GM10266 (cell line): ENCODE data around the gene GSTA1.
"Not testable (repeated sequence)": the region's sequence is repeated elsewhere in the genome, so short reads cannot be mapped to it uniquely, and the experiment has no call there.

ENCODE experiments used
- DNase-seq: peaks from one replicate; pipeline ENCODE4 v3.0.0; 2012; ENCODE audit errors: extremely low spot score
- TF ChIP-seq, protein P1 (sequence below): IDR thresholded peaks from 2 replicates; pipeline ENCODE4 v1.5.1; 2012; ENCODE audit warnings: mild to moderate bottlenecking, low read depth; ENCODE audit not compliant: control insufficient read depth, insufficient read depth; ENCODE audit errors: missing control alignments

GSTA1 gene

GRCh38 chr6:52759085-52759484 lies 44.5 kb downstream of the GSTA1 start:
- TF ChIP-seq, protein P1, sequence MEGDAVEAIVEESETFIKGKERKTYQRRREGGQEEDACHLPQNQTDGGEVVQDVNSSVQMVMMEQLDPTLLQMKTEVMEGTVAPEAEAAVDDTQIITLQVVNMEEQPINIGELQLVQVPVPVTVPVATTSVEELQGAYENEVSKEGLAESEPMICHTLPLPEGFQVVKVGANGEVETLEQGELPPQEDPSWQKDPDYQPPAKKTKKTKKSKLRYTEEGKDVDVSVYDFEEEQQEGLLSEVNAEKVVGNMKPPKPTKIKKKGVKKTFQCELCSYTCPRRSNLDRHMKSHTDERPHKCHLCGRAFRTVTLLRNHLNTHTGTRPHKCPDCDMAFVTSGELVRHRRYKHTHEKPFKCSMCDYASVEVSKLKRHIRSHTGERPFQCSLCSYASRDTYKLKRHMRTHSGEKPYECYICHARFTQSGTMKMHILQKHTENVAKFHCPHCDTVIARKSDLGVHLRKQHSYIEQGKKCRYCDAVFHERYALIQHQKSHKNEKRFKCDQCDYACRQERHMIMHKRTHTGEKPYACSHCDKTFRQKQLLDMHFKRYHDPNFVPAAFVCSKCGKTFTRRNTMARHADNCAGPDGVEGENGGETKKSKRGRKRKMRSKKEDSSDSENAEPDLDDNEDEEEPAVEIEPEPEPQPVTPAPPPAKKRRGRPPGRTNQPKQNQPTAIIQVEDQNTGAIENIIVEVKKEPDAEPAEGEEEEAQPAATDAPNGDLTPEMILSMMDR = no peak
- DNase-seq = no peak

- not testable (repeated sequence) for DNase-seq
Measured at GRCh38 chr6:52757651-52758338, 45.8 kb downstream of the GSTA1 start.

DNA sequence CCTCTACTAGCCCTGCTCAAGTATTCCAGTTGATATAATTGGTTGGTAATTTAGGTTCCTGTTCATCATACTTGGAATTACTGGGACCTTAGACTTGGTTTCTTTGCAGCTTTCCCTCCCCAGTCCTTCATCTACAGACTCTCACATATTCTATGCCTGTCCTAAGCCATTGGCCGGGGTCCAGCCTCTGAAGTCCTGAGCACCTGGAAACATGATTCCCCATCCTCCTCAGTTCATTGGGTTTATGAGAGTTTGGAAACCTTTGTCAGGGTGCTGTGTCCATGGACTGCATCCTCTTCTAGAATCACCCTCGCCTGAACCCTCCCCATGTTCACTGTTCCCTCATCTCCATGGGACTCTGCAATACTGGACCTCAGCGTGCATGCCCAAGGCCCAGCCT lies 49.2 kb downstream of the GSTA1 start:
- no peak for DNase-seq
- TF ChIP-seq, protein P1 = no peak

GRCh38 chr6:52753137-52753536 lies 50.5 kb downstream of the GSTA1 start:
- DNase-seq = not testable (repeated sequence)

- TF ChIP-seq, protein P1 = no peak
Measured at GRCh38 chr6:52752310-52752709, 51.3 kb downstream of the GSTA1 start.

DNA sequence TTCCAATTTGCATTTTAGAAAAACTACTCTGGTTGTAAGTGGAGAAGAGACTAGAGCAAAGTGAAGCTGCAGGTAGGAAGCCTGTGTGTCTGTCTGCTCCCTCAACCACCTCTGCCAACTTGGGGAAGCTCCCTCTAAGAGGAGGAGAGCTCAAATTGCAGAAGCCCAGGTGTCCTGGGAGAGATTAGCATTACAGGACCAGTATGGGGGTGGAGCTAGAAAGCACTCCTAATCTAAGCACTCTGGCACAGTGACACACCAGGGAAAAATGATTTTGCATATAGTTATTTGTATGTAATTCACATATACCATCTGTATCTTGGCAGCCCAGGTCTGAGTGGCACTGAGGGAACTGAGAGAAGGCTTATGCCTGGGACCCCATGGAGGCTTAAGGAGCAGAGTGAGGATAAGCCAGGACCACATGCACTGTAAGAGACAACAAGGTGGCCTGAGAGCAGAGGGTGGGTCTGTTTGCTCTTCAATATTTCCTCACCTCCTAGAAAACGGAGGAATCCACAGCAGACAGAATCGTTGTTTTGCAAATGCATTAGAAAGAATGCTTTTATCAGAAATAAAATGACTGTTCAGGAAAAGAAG lies 54.0 kb downstream of the GSTA1 start:
- TF ChIP-seq, protein P1 = no peak
- DNase-seq = no peak

More at GRCh38 chr6:52752310-52752709, 51.3 kb downstream of the GSTA1 start:
- no peak for DNase-seq

DNA sequence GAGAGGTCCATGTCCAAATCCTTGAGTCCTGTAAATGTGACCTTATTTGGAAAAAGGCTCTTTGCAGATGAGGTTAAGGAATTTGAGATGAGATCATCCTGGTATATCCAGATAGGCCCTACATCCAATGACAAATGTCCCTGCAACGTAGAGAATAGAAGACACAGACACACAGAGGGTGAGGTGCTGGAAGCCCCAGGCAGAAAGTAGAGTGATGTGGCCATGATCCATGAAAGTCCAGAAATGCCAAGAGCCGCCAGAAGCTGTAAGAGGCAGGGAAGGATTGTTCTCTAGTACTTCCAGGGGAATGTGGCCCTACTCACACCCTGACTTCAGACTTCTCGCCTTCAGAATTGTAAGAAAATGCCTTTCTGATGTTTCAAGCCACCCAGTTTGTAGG lies 56.3 kb downstream of the GSTA1 start:
- not testable (repeated sequence) for DNase-seq

- no peak for DNase-seq
- TF ChIP-seq, protein P1 = no peak
Measured at GRCh38 chr6:52746213-52746612, 57.4 kb downstream of the GSTA1 start.

DNA sequence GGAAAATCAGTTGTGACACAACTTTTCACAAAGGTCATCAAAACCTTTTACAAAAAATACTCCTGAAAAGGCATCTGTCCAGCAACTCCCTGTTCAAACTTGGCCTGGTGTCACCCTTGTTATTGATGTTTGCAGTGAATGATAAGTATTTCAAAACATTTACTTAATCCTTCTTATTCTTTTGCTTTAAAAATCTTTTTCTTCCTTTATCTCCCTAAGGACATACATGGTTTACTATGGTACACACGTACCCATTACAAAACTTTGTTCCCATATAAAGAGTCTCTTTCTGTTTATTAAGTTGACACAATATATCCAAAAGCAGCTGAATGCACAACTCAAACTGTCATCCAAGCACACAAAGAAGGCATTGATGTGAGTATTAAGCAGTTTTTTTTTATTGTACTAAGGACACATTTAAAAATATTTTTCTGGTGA lies 57.8 kb downstream of the GSTA1 start:
- no peak for DNase-seq
- TF ChIP-seq, protein P1 = no peak
